Upper lobe of left lung (tissue), 6 donors: ENCODE measurements around the gene DIP2C. TPM values are rescaled to one million over a fixed set of nuclear protein-coding genes. Genes with fewer than 3 reads are reported as not detected.
"Not testable (repeated sequence)": the region's sequence is repeated elsewhere in the genome, so short reads cannot be mapped to it uniquely, and the experiment has no call there.

Experiments
- ATAC-seq, 2 donors: fragments of 200-7000 bp; cut with Tn5 transposase; one replicate each; pipeline ENCODE4 v1.9.1; 2022; ENCODE audit warnings: mild to moderate bottlenecking in 2 of 2, moderate library complexity in 2 of 2; ENCODE audit not compliant: low FRiP score in 2 of 2
- DNase-seq, 2 donors: peaks; one replicate each; pipeline ENCODE4 v3.0.0-alpha.2; 2019 to 2020
- H3K27ac ChIP-seq, 4 donors: fragments of 200-600 bp; sonication (generic); one replicate each; pipeline ENCODE4 v1.5.1; 2016 to 2019
- H3K27me3 ChIP-seq, 4 donors: fragments of 200-600 bp; sonication (generic); one replicate each; pipeline ENCODE4 v1.5.1; 2017 to 2019
- H3K36me3 ChIP-seq, 4 donors: fragments of 200-600 bp; sonication (generic); one replicate each; pipeline ENCODE4 v1.5.1; 2016 to 2019
- H3K4me1 ChIP-seq, 4 donors: fragments of 200-600 bp; sonication (generic); one replicate each; pipeline ENCODE4 v1.5.1; 2018 to 2019
- H3K4me3 ChIP-seq, 4 donors: fragments of 200-600 bp; sonication (generic); one replicate each; pipeline ENCODE4 v1.5.1; 2017 to 2019; ENCODE audit warnings: mild to moderate bottlenecking in 2 of 4, moderate library complexity in 1 of 4
- H3K9me3 ChIP-seq, 4 donors: fragments of 200-600 bp; sonication (generic); one replicate each; pipeline ENCODE4 v1.5.1; 2018 to 2019
- EP300 ChIP-seq, 4 donors: sonication (generic); formaldehyde crosslinking; IDR thresholded peaks; one replicate each; pipeline ENCODE4 v1.5.1; 2017; ENCODE audit warnings: antibody characterized with exemption in 4 of 4, control low read depth in 2 of 4
- POLR2A ChIP-seq, 4 donors: fragments of 450-650 bp; IDR thresholded peaks; one replicate each; pipeline ENCODE4 v1.5.1; 2016 to 2017; ENCODE audit warnings: antibody characterized with exemption in 4 of 4, mild to moderate bottlenecking in 2 of 4
- POLR2AphosphoS5 ChIP-seq, 2 donors: sonication (generic); formaldehyde crosslinking; IDR thresholded peaks; one replicate each; pipeline ENCODE4 v1.5.1; 2017; ENCODE audit warnings: antibody characterized with exemption in 2 of 2
- WGBS, 2 donors: methylation state at CpG; one replicate each; pipeline ENCODE4 v1.1.5; 2017 to 2018; 5-methylcytosine and 5-hydroxymethylcytosine counted together
- total RNA-seq, 6 donors: library from RNA; depleted of rRNA in 4 of 6; stranded (reverse); fragments of >200 nt in 4 of 6; gene quantifications; one replicate each; pipeline versions ENCODE4 v1.1.0 to v1.2.1, GENCODE V29; 2016 to 2021
- TF ChIP-seq, protein P1 (sequence below), 6 experiments: fragments of 450-650 bp in 4 of 6; fragments of 200-600 bp in 2 of 6; sonication (generic) in 2 of 6; IDR thresholded peaks; one replicate each; pipeline ENCODE4 v1.5.1; 2016 to 2019; ENCODE audit warnings: antibody characterized with exemption in 6 of 6
- donor health status: DM: no; HTN: no; CAD: no; lungs with moderate emphysema.
- donor health status: DM: no; HTN: yes; CAD: no; lungs with severe emphysema.

The DIP2C gene
- total RNA-seq, 6 donors from 2014 or later, result 11.6 to 32.5 (median 14.7) TPM

GRCh38 chr10:588246-589165, 101.0 kb downstream of the DIP2C start:
- peak; percentile 42 to 58 for ATAC-seq
- H3K36me3 ChIP-seq, result no peaks in the 10 kb centered on the region
- WGBS, 2 donors, result 78 to 81% methylated on average over 18 to 27 of the region's 27 CpGs
- no peak overlapping the region for H3K4me3 ChIP-seq
- H3K27me3 ChIP-seq, result no peaks in the 10 kb centered on the region
- TF ChIP-seq EP300 (IDR thresholded peaks at IDR 0.05), result no peak
- TF ChIP-seq, protein P1, sequence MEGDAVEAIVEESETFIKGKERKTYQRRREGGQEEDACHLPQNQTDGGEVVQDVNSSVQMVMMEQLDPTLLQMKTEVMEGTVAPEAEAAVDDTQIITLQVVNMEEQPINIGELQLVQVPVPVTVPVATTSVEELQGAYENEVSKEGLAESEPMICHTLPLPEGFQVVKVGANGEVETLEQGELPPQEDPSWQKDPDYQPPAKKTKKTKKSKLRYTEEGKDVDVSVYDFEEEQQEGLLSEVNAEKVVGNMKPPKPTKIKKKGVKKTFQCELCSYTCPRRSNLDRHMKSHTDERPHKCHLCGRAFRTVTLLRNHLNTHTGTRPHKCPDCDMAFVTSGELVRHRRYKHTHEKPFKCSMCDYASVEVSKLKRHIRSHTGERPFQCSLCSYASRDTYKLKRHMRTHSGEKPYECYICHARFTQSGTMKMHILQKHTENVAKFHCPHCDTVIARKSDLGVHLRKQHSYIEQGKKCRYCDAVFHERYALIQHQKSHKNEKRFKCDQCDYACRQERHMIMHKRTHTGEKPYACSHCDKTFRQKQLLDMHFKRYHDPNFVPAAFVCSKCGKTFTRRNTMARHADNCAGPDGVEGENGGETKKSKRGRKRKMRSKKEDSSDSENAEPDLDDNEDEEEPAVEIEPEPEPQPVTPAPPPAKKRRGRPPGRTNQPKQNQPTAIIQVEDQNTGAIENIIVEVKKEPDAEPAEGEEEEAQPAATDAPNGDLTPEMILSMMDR (IDR thresholded peaks at IDR 0.05), result no peak
- TF ChIP-seq POLR2AphosphoS5 (IDR thresholded peaks at IDR 0.05), result no peak
- TF ChIP-seq POLR2A (IDR thresholded peaks at IDR 0.05), result no peak
- H3K4me1 ChIP-seq, result no peaks in the 10 kb centered on the region
- no peaks in the 10 kb centered on the region for H3K9me3 ChIP-seq
- H3K27ac ChIP-seq, result no peak overlapping the region
- peak in 1 of 2 donors; percentile 70 for DNase-seq

GRCh38 chr10:586716-587115, 102.8 kb downstream of the DIP2C start:
- no peak for DNase-seq
- no peaks in the 10 kb centered on the region for H3K27me3 ChIP-seq
- H3K36me3 ChIP-seq, result no peaks in the 10 kb centered on the region
- no peak overlapping the region for H3K4me3 ChIP-seq
- H3K27ac ChIP-seq, result no peak overlapping the region
- 81 to 88% methylated on average over 11 of the region's 11 CpGs for WGBS, 2 donors
- no peaks in the 10 kb centered on the region for H3K9me3 ChIP-seq
- no peak for TF ChIP-seq POLR2A (IDR thresholded peaks at IDR 0.05)
- no peaks in the 10 kb centered on the region for H3K4me1 ChIP-seq
- no peak for ATAC-seq

GRCh38 chr10:586151-586550, 103.3 kb downstream of the DIP2C start:
- DNase-seq, result no peak
- Histone ChIP-seq H3K9me3 (no peaks in the 10 kb centered on the region), H3K27ac (no peak overlapping the region), H3K36me3 (no peaks in the 10 kb centered on the region), H3K4me1 (peaks cover 0 to under 1% (median 0%) of the 10 kb centered on the region in 4 donors), H3K4me3 (no peak overlapping the region), H3K27me3 (no peaks in the 10 kb centered on the region)
- 94 to 98% methylated on average over 8 to 9 of the region's 9 CpGs for WGBS, 2 donors
- TF ChIP-seq POLR2A (IDR thresholded peaks at IDR 0.05) (no peak), POLR2AphosphoS5 (IDR thresholded peaks at IDR 0.05) (no peak), EP300 (IDR thresholded peaks at IDR 0.05) (no peak)
- TF ChIP-seq, protein P1 (IDR thresholded peaks at IDR 0.05), result no peak
- no peak for ATAC-seq

DNA sequence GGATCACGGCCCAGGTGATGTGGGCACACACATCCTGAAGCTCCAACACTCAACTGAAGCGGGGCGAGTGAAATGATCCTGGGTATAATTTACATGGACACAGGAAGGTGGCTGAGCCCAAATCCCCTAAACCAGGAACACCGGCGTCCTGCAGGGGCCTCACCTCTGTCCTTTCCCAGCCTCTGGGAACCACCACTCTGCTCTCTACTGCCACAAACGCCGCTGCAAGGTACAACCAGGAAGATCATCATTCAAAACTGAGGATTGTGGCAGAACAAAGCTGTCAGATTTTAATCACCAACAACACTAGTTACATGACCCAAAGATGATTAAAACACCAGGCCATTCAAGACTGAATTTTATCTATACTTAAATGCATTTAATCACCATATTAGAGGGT, 104.0 kb downstream of the DIP2C start:
- TF ChIP-seq POLR2A (IDR thresholded peaks at IDR 0.05), result no peak
- TF ChIP-seq, protein P1 (IDR thresholded peaks at IDR 0.05), result no peak
- no peak for TF ChIP-seq EP300 (IDR thresholded peaks at IDR 0.05)
- no peak for TF ChIP-seq POLR2AphosphoS5 (IDR thresholded peaks at IDR 0.05)
- Histone ChIP-seq H3K9me3 (no peaks in the 10 kb centered on the region), H3K27me3 (no peaks in the 10 kb centered on the region), H3K27ac (no peak overlapping the region), H3K36me3 (no peaks in the 10 kb centered on the region), H3K4me1 (peaks cover 0 to 6% (median 2%) of the 10 kb centered on the region in 4 donors), H3K4me3 (no peak overlapping the region)
- ATAC-seq, result no peak
- DNase-seq, result no peak
- WGBS, 2 donors, result 92% methylated on average over 7 of the region's 7 CpGs

DNA sequence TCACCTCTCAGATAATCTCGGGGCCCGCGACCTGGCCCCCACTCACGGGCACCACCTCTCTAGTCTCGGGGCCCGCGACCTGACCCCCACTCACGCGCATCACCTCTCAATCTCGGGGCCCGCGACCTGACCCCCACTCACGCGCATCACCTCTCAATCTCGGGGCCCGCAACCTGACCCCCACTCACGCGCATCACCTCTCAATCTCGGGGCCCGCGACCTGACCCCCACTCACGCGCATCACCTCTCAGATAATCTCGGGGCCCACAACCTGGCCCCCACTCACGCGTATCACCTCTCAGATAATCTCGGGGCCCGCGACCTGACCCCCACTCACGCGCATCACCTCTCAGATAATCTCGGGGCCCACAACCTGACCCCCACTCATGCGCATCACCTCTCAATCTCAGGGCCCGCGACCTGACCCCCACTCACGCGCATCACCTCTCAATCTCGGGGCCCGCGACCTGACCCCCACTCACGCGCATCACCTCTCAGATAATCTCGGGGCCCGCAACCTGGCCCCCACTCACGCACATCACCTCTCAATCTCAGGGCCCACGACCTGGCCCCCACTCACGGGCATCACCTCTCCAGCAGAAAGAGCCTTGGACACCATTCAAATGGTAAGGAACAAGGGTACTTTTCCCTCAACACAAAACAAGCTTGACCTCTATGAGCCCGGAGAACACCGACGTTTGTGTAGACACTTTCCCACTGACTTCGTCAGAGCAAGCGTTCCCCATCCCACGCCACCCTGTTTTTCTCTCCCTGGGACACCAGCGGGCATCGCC, 104.8 kb downstream of the DIP2C start:
- DNase-seq, ATAC-seq, H3K4me3 ChIP-seq, H3K4me1 ChIP-seq, H3K27me3 ChIP-seq, H3K27ac ChIP-seq, H3K9me3 ChIP-seq, H3K36me3 ChIP-seq: not testable (repeated sequence)
- WGBS, 2 donors, result 95 to 96% methylated on average over 44 to 51 of the region's 55 CpGs
